HCT116 (cell line): ENCODE data around the gene FLVCR2. TPM values are rescaled to one million over a fixed set of nuclear protein-coding genes. Genes with fewer than 3 reads are reported as not detected.

Experiments used
- ATAC-seq: fragments of 200-7000 bp; cut with Tn5 transposase; 2 replicates; pipeline ENCODE4 v1.9.1; 2020; ENCODE audit warnings: mild to moderate bottlenecking, moderate library complexity
- BruUV-seq: library from RNA; stranded (reverse); fragments of 400-500 nt; replicated peaks from 2 replicates; lab custom pipeline; 2021; lab: Mats Ljungman, UMichigan
- CTCF ChIA-PET: fragments of 300-600 bp; sonication (Branson Sonifier 250); formaldehyde crosslinking; loops from one replicate; lab custom pipeline; 2021; ENCODE audit warnings: antibody characterized with exemption; lab: Charles Lee
- POLR2A ChIA-PET: fragments of 300-600, 350-600 bp; sonication (Branson Sonifier 250); formaldehyde crosslinking; loops from one replicate; lab custom pipeline; 2021; ENCODE audit warnings: antibody characterized with exemption; lab: Charles Lee
- RAD21 ChIA-PET, 2 experiments: fragments of 300-600 bp; sonication (Branson Sonifier 250); formaldehyde crosslinking; loops; one replicate each; lab custom pipeline; 2023; ENCODE audit warnings: low total read pairs in 2 of 2; ENCODE audit not compliant: uncharacterized antibody in 2 of 2, unreplicated experiment in 2 of 2, low non-redundant PET in 1 of 2; lab: Charles Lee
- DNase-seq: peaks from one replicate; pipeline ENCODE4 v3.0.0-alpha.2; 2010; ENCODE audit warnings: low read depth, low spot score
- H2AFZ ChIP-seq: fragments of 200-600 bp; shearing (Covaris generic), sonication (generic); 2 replicates; pipeline ENCODE4 v1.6.1; 2017; ENCODE audit warnings: low read depth, mixed run types, mixed read lengths, antibody characterized with exemption, low read length; ENCODE audit not compliant: poor library complexity, severe bottlenecking
- H3K27ac ChIP-seq: 2 replicates; pipeline ENCODE4 v1.5.1; 2012; ENCODE audit warnings: low read depth, low read length
- H3K27me3 ChIP-seq: fragments of 200-600 bp; sonication (generic); 2 replicates; pipeline ENCODE4 v1.6.1; 2016; ENCODE audit warnings: mixed run types, low read length, mixed read lengths; ENCODE audit not compliant: insufficient read depth
- H3K36me3 ChIP-seq, 2 experiments: fragments of 200-500 bp in 1 of 2; fragments of 200-600 bp in 1 of 2; sonication (Bioruptor generic) in 1 of 2; sonication (generic) in 1 of 2; 2 replicates each; pipeline versions ENCODE4 v1.5.1 to v1.6.1; 2014 to 2016; ENCODE audit warnings: low read length in 2 of 2, inconsistent platforms in 1 of 2, mixed read lengths in 1 of 2, mixed run types in 1 of 2; ENCODE audit not compliant: insufficient read depth in 2 of 2, control insufficient read depth in 1 of 2
- H3K4me1 ChIP-seq, 2 experiments: fragments of 200-600 bp in 1 of 2; sonication (generic) in 1 of 2; 2 replicates each; pipeline versions ENCODE4 v1.5.1 to v1.6.1; 2012 to 2017; ENCODE audit warnings: low read length in 2 of 2, inconsistent platforms in 1 of 2, mild to moderate bottlenecking in 1 of 2, mixed read lengths in 1 of 2, mixed run types in 1 of 2, moderate library complexity in 1 of 2; ENCODE audit not compliant: insufficient read depth in 2 of 2, control insufficient read depth in 1 of 2
- H3K4me2 ChIP-seq: fragments of 200-600 bp; sonication (generic); 2 replicates; pipeline ENCODE4 v1.6.1; 2017; ENCODE audit warnings: mixed run types, low read length, mixed read lengths
- H3K4me3 ChIP-seq, 2 experiments: fragments of 200-600 bp in 1 of 2; sonication (generic) in 1 of 2; replicated peaks in 1 of 2; 2 replicates each; pipeline ENCODE4 v1.5.1; 2011 to 2016; ENCODE audit warnings: low read length in 2 of 2, control low read depth in 1 of 2, low read depth in 1 of 2, mild to moderate bottlenecking in 1 of 2, mixed read lengths in 1 of 2, mixed run types in 1 of 2
- H3K79me2 ChIP-seq: fragments of 200-600 bp; sonication (generic); 2 replicates; pipeline ENCODE4 v1.6.1; 2017; ENCODE audit warnings: mild to moderate bottlenecking, mixed run types, low read length, moderate library complexity, mixed read lengths; ENCODE audit not compliant: insufficient read depth
- H3K9ac ChIP-seq: fragments of 200-600 bp; sonication (generic); 2 replicates; pipeline ENCODE4 v1.6.1; 2016; ENCODE audit warnings: low read length, mixed read lengths
- H3K9me2 ChIP-seq: fragments of 200-600 bp; sonication (generic), shearing (Covaris generic); 2 replicates; pipeline ENCODE4 v1.6.1; 2017; ENCODE audit warnings: mixed run types, mild to moderate bottlenecking, moderate library complexity; ENCODE audit not compliant: insufficient read depth
- H3K9me3 ChIP-seq, 2 experiments: fragments of 200-500 bp in 1 of 2; fragments of 200-600 bp in 1 of 2; sonication (Bioruptor generic) in 1 of 2; sonication (generic) in 1 of 2; 2 replicates each; pipeline ENCODE4 v1.6.1; 2014 to 2017; ENCODE audit warnings: low read length in 2 of 2, mixed read lengths in 2 of 2, inconsistent platforms in 1 of 2, low read depth in 1 of 2, mild to moderate bottlenecking in 1 of 2, mixed run types in 1 of 2, moderate library complexity in 1 of 2; ENCODE audit not compliant: control insufficient read depth in 1 of 2, insufficient read depth in 1 of 2
- H4K20me1 ChIP-seq: fragments of 200-600 bp; sonication (generic), shearing (Covaris generic); 2 replicates; pipeline ENCODE4 v1.6.1; 2017; ENCODE audit warnings: mixed run types, mild to moderate bottlenecking, moderate library complexity; ENCODE audit not compliant: insufficient read depth
- ELF1 ChIP-seq: IDR thresholded peaks from 2 replicates; pipeline ENCODE4 v1.6.1; 2012; ENCODE audit warnings: low read depth, borderline replicate concordance
- JUND ChIP-seq: IDR thresholded peaks from 2 replicates; pipeline ENCODE4 v1.6.1; 2012
- POLR2AphosphoS5 ChIP-seq: IDR thresholded peaks from 2 replicates; pipeline ENCODE4 v1.6.1; 2011; ENCODE audit warnings: mild to moderate bottlenecking, low read depth, low read length, moderate library complexity
- SIN3A ChIP-seq: IDR thresholded peaks from 2 replicates; pipeline ENCODE4 v1.6.1; 2012; ENCODE audit warnings: low read depth
- SRF ChIP-seq: IDR thresholded peaks from 2 replicates; pipeline ENCODE4 v1.6.1; 2012; ENCODE audit warnings: low read depth
- TCF7L2 ChIP-seq: IDR thresholded peaks from 2 replicates; pipeline ENCODE4 v1.7.0; 2011; ENCODE audit warnings: borderline replicate concordance, inconsistent platforms; ENCODE audit not compliant: insufficient read depth, insufficient read length; ENCODE audit errors: extremely low read depth
- ZFX ChIP-seq: fragments of 450-650 bp; IDR thresholded peaks from 2 replicates; pipeline ENCODE4 v1.6.1; 2017
- ZNF274 ChIP-seq: fragments of 200-500 bp; sonication (Bioruptor generic); IDR thresholded peaks from 2 replicates; pipeline ENCODE4 v1.6.1; 2014; ENCODE audit warnings: mild to moderate bottlenecking, low read depth, low read length, inconsistent platforms
- intact Hi-C: fragments of 100-400 bp; cut with micrococcal nuclease; formaldehyde crosslinking; loops from 2 replicates; pipeline ENCODE4 v1.10.0; 2022
- total RNA-seq: library from RNA; stranded (reverse); gene quantifications from one replicate; pipeline ENCODE4 v1.2.1, GENCODE V29; 2021; ENCODE audit not compliant: unreplicated experiment
- TF ChIP-seq, protein P1 (sequence below): IDR thresholded peaks from 2 replicates; pipeline ENCODE4 v1.6.1; 2012

FLVCR2 gene
- total RNA-seq, 1 experiment from 2014 or later = 0.84 TPM

DNA sequence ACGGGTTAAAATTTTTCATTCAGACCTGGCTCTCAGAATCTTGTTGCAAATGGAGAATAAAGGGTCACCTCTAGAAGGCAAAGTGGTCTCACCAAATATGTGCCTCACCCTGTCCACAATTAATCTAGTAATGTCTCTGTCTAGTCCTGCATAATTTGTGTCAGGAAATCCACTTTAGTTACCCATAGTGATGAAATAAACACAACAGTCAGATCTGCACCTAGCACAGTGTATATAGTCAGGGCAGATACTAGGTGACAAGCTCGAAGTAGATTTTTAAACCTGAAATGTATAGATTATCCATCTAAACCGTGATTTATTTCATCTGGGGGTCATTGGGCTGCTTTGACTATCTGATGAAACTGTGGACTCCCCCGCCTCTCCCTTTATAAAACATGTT lies 15.9 kb upstream of the FLVCR2 start:
- no peak for TF ChIP-seq TCF7L2
- TF ChIP-seq, all 23 proteins: peak for 0
- intact Hi-C loops = loop anchor here (5.0 kb wide), 1 partner anchor 435 kb away; the partner anchor contains the start of gene NEK9
- ATAC-seq = no peak
- Histone ChIP-seq H3K9me2 (no peaks in the 10 kb centered on the region), H3K27me3 (no peaks in the 10 kb centered on the region), H3K4me3 (no peak overlapping the region), H3K9ac (no peak overlapping the region), H3K27ac (no peak overlapping the region), H4K20me1 (no peaks in the 10 kb centered on the region), H3K36me3 (no peaks in the 10 kb centered on the region), H3K4me1 (peaks cover 8 to 14% of the 10 kb centered on the region in 2 experiments; a peak in 3 of 4 replicates), H3K4me2 (no peak overlapping the region), H2AFZ (no peak overlapping the region), H3K9me3 (no peaks in the 10 kb centered on the region), H3K79me2 (no peaks in the 10 kb centered on the region)
- ChIA-PET RAD21 (no interaction called here), CTCF (interaction anchor here (2.0 kb wide), 1 partner anchor 92 kb away, joined by 6 read pairs; no protein-coding TSS in a partner anchor), POLR2A (no interaction called here)
- no TSS peak for BruUV-seq
- DNase-seq = no peak

DNA sequence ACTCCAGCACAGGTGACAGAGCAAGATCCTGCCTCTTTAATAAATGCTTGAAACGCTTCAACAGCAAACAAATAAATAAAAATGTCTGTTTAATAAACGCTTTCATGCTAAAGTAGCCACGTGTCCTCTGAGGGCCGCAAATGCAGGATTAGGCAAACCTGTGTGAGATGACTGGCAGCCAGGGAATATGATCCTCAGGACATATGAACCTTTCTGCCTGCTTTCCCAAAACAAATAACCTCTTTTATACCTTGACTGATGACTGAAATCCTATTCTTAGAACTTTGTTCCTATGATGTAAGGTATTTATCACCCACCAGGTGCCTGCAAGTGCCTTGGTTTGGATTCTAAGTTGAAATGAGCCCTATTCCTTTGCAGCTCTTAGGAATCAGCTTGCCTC lies 14.5 kb upstream of the FLVCR2 start:
- BruUV-seq = no TSS peak
- no peaks in the 10 kb centered on the region for H3K9me2 ChIP-seq

More for the DNA sequence above, 14.5 kb upstream of the FLVCR2 start:
- DNase-seq = no peak
- Histone ChIP-seq H3K9ac (no peak overlapping the region), H3K9me3 (no peaks in the 10 kb centered on the region), H4K20me1 (no peaks in the 10 kb centered on the region), H3K27ac (no peak overlapping the region), H2AFZ (no peak overlapping the region), H3K27me3 (no peaks in the 10 kb centered on the region; the same call in 1 of the 2 replicates), H3K79me2 (no peaks in the 10 kb centered on the region), H3K4me1 (peaks cover 8 to 14% of the 10 kb centered on the region in 2 experiments; a peak in 3 of 4 replicates), H3K4me3 (no peak overlapping the region), H3K4me2 (no peak overlapping the region), H3K36me3 (no peaks in the 10 kb centered on the region)
- no peak for TF ChIP-seq JUND
- TF ChIP-seq ZNF274 = no peak
- TF ChIP-seq POLR2AphosphoS5 = no peak
- no peak for TF ChIP-seq SIN3A
- TF ChIP-seq SRF = no peak
- TF ChIP-seq, protein P1, sequence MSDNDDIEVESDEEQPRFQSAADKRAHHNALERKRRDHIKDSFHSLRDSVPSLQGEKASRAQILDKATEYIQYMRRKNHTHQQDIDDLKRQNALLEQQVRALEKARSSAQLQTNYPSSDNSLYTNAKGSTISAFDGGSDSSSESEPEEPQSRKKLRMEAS = no peak
- TF ChIP-seq ZFX = no peak
- TF ChIP-seq ELF1 = no peak
- ChIA-PET RAD21 (interaction anchor here in 1 of 2 experiments (0.6 kb wide), 1 partner anchor 92 kb away, joined by 4 read pairs; no protein-coding TSS in a partner anchor), POLR2A (no interaction called here), CTCF (no interaction called here)
- ATAC-seq = no peak
- intact Hi-C loops = loop anchor here (5.0 kb wide), 1 partner anchor 437 kb away; the partner anchor contains the start of gene NEK9
